GOT3 (cell line): ENCODE results near the gene TNXB.
"Not testable (repeated sequence)": the region's sequence is repeated elsewhere in the genome, so short reads cannot be mapped to it uniquely, and the experiment has no call there.

Experiments used
- DNase-seq: peaks from one replicate; lab custom pipeline; 2025; ENCODE audit warnings: mixed read lengths; lab: John Stamatoyannopoulos, UW

The TNXB gene

GRCh38 chr6:32109114-32109764 is at the start of gene TNXB:
Gene TNXB, minus strand, starts transcription at chr6:32109338. Its CDS starts 11,140 bp downstream, at chr6:32098198.
- DNase-seq, result no peak

GRCh38 chr6:32158052-32158451 is 48.9 kb upstream of the TNXB start:
- DNase-seq, result no peak

- no peak for DNase-seq
Observed at GRCh38 chr6:32156891-32157290, 47.8 kb upstream of the TNXB start.

- DNase-seq, result peak; percentile 26
Observed at GRCh38 chr6:32154514-32155161, 45.5 kb upstream of the TNXB start.

- peak; percentile 49 for DNase-seq
Observed at GRCh38 chr6:32153564-32154513, 44.7 kb upstream of the TNXB start, which contains the start of gene PPT2. Gene PPT2, plus strand, starts transcription at chr6:32154141. Its CDS starts 454 bp downstream, at chr6:32154595.

GRCh38 chr6:32152769-32153563 is 43.8 kb upstream of the TNXB start:
- DNase-seq, result no peak

GRCh38 chr6:32151863-32152768 is 43.0 kb upstream of the TNXB start, which contains the start of gene PRRT1:
Gene PRRT1, minus strand, starts transcription at chr6:32151939. Its CDS starts 112 bp downstream, at chr6:32151827.
- no peak for DNase-seq

GRCh38 chr6:32151181-32151862 is 42.2 kb upstream of the TNXB start:
- no peak for DNase-seq

- no peak for DNase-seq
Observed at GRCh38 chr6:32149932-32150870, 41.1 kb upstream of the TNXB start.

- no peak for DNase-seq
Observed at GRCh38 chr6:32149092-32149755, 40.1 kb upstream of the TNXB start.

- no peak for DNase-seq
Observed at GRCh38 chr6:32148289-32149091, 39.4 kb upstream of the TNXB start.

- no peak for DNase-seq
Observed at GRCh38 chr6:32147401-32148132, 38.4 kb upstream of the TNXB start.

GRCh38 chr6:32146687-32147086 is 37.5 kb upstream of the TNXB start:
- DNase-seq, result no peak

- no peak for DNase-seq
Observed at GRCh38 chr6:32146287-32146686, 37.1 kb upstream of the TNXB start.

GRCh38 chr6:32144238-32144637 is 35.1 kb upstream of the TNXB start:
- not testable (repeated sequence) for DNase-seq

GRCh38 chr6:32140420-32141046 is 31.4 kb upstream of the TNXB start:
- no peak for DNase-seq
